ENCODE results near the gene RNF19B.
A peak's percentile ranks its signal among the peaks of the same experiment; 100 is the strongest.
"Not testable (repeated sequence)": the region's sequence is repeated elsewhere in the genome, so short reads cannot be mapped to it uniquely, and the experiment has no call there.

Gene RNF19B

GRCh38 chr1:32991819-32992488 lies 27.3 kb upstream of the RNF19B start:
- DNase-seq = no peak

- DNase-seq = no peak
Observed at GRCh38 chr1:32991386-32991785, 26.8 kb upstream of the RNF19B start.

- DNase-seq = no peak
Observed at GRCh38 chr1:32990887-32991286, 26.3 kb upstream of the RNF19B start.

- DNase-seq = no peak
Observed at GRCh38 chr1:32989160-32990050, 24.8 kb upstream of the RNF19B start.

- no peak for DNase-seq
Observed at GRCh38 chr1:32988665-32989064, 24.1 kb upstream of the RNF19B start.

- DNase-seq = no peak
Observed at GRCh38 chr1:32985226-32985625, 20.6 kb upstream of the RNF19B start.

- no peak for DNase-seq
Observed at GRCh38 chr1:32984455-32985171, 20.0 kb upstream of the RNF19B start.

- DNase-seq = no peak
Observed at GRCh38 chr1:32984090-32984454, 19.5 kb upstream of the RNF19B start.

- DNase-seq = no peak
Observed at GRCh38 chr1:32983020-32983419, 18.4 kb upstream of the RNF19B start.

- DNase-seq = no peak
Observed at GRCh38 chr1:32981003-32981901, 16.6 kb upstream of the RNF19B start.

- DNase-seq = no peak
Observed at GRCh38 chr1:32980080-32980479, 15.5 kb upstream of the RNF19B start.

GRCh38 chr1:32978854-32979253 lies 14.2 kb upstream of the RNF19B start:
- DNase-seq = no peak

- no peak for DNase-seq
Observed at GRCh38 chr1:32977546-32978087, 13.0 kb upstream of the RNF19B start.

- DNase-seq = not testable (repeated sequence)
Observed at GRCh38 chr1:32975055-32975454, 10.4 kb upstream of the RNF19B start.

GRCh38 chr1:32973458-32973857 lies 8.8 kb upstream of the RNF19B start:
- DNase-seq = not testable (repeated sequence)

- DNase-seq = peak; percentile 64
Observed at GRCh38 chr1:32972814-32973428, 8.3 kb upstream of the RNF19B start.

GRCh38 chr1:32971576-32971975 lies 7.0 kb upstream of the RNF19B start:
- DNase-seq = no peak

GRCh38 chr1:32971156-32971555 lies 6.5 kb upstream of the RNF19B start:
- DNase-seq = no peak

- no peak for DNase-seq
Observed at GRCh38 chr1:32969566-32969965, 5.0 kb upstream of the RNF19B start.

GRCh38 chr1:32967888-32968568 lies 3.4 kb upstream of the RNF19B start:
- no peak for DNase-seq

- no peak for DNase-seq
Observed at GRCh38 chr1:32966900-32967299, 2.3 kb upstream of the RNF19B start.

Data from DMS79 (cell line).